Panc1 (cell line): ENCODE measurements around the gene CEP78. TPM values are rescaled to one million over a fixed set of nuclear protein-coding genes. Genes with fewer than 3 reads are reported as not detected.

Source experiments
- ATAC-seq: fragments of 200-7000 bp; cut with Tn5 transposase; 2 replicates; pipeline ENCODE4 v1.9.1; 2020; ENCODE audit warnings: mild to moderate bottlenecking, moderate library complexity
- BruUV-seq: library from RNA; stranded (reverse); fragments of 400-500 nt; replicated peaks from 2 replicates; lab custom pipeline; 2021; lab: Mats Ljungman, UMichigan
- CTCF ChIA-PET: fragments of 300-600 bp; sonication (Branson Sonifier 250); formaldehyde crosslinking; loops from one replicate; lab custom pipeline; 2022; ENCODE audit warnings: antibody characterized with exemption; lab: Charles Lee
- POLR2A ChIA-PET: fragments of 300-600 bp; sonication (Branson Sonifier 250); formaldehyde crosslinking; loops from one replicate; lab custom pipeline; 2022; ENCODE audit warnings: antibody characterized with exemption; lab: Charles Lee
- DNase-seq: peaks from one replicate; pipeline ENCODE4 v3.0.0-alpha.2; 2010; ENCODE audit warnings: low read depth, low spot score
- H3K27ac ChIP-seq: 2 replicates; pipeline ENCODE4 v1.5.1; 2011; ENCODE audit warnings: mild to moderate bottlenecking, low read length, inconsistent platforms
- H3K27me3 ChIP-seq: fragments of 200-500 bp; sonication (Bioruptor generic); 2 replicates; pipeline ENCODE4 v1.6.0; 2014; ENCODE audit warnings: low read length, inconsistent platforms; ENCODE audit not compliant: control insufficient read depth, insufficient read depth
- H3K36me3 ChIP-seq: fragments of 200-500 bp; sonication (Bioruptor generic); 2 replicates; pipeline ENCODE4 v1.5.1; 2014; ENCODE audit warnings: inconsistent platforms, mild to moderate bottlenecking, low read length, moderate library complexity; ENCODE audit not compliant: control insufficient read depth, insufficient read depth
- H3K4me1 ChIP-seq: 2 replicates; pipeline ENCODE4 v1.5.1; 2011; ENCODE audit warnings: inconsistent platforms, mild to moderate bottlenecking, low read length, moderate library complexity; ENCODE audit not compliant: control insufficient read depth, insufficient read depth
- H3K4me3 ChIP-seq, 2 experiments: 2 replicates each; pipeline ENCODE4 v1.5.1; 2011 to 2012; ENCODE audit warnings: low read depth in 2 of 2, low read length in 2 of 2, mild to moderate bottlenecking in 2 of 2, inconsistent platforms in 1 of 2, moderate library complexity in 1 of 2
- H3K9me3 ChIP-seq: fragments of 200-500 bp; sonication (Bioruptor generic); 2 replicates; pipeline ENCODE4 v1.5.1; 2014; ENCODE audit warnings: low read depth, mild to moderate bottlenecking, inconsistent platforms, low read length, moderate library complexity; ENCODE audit not compliant: control insufficient read depth, insufficient read depth
- POLR2AphosphoS5 ChIP-seq: IDR thresholded peaks from 2 replicates; pipeline ENCODE4 v1.6.1; 2012; ENCODE audit warnings: mild to moderate bottlenecking, low read depth, low read length, moderate library complexity
- SIN3A ChIP-seq: IDR thresholded peaks from 2 replicates; pipeline ENCODE4 v1.6.1; 2012; ENCODE audit warnings: low read depth, mild to moderate bottlenecking, low read length, moderate library complexity, borderline replicate concordance; ENCODE audit not compliant: insufficient read depth
- TCF7L2 ChIP-seq: IDR thresholded peaks from 2 replicates; pipeline ENCODE4 v1.6.1; 2011; ENCODE audit warnings: mild to moderate bottlenecking, low read depth, low read length, inconsistent platforms
- in situ Hi-C: cut with HindIII; loops from 2 replicates; pipeline ENCODE4 v1.10.0; 2016; ENCODE audit warnings: low sequenced_read_pairs, low pct_unique_long_range_greater_than_20kb
- intact Hi-C: fragments of 100-400 bp; cut with micrococcal nuclease; formaldehyde crosslinking; loops from one replicate; pipeline ENCODE4 v1.10.0; 2022; ENCODE audit not compliant: unreplicated experiment
- total RNA-seq: library from RNA; stranded (reverse); gene quantifications from one replicate; pipeline ENCODE4 v1.2.1, GENCODE V29; 2021; ENCODE audit not compliant: unreplicated experiment
- TF ChIP-seq, protein P1 (sequence below), 2 experiments: IDR thresholded peaks; 2 replicates each; pipeline ENCODE4 v1.6.1; 2011 to 2012; ENCODE audit warnings: low read depth in 2 of 2, control low read depth in 1 of 2, low read length in 1 of 2, mild to moderate bottlenecking in 1 of 2, moderate library complexity in 1 of 2; ENCODE audit not compliant: insufficient read depth in 1 of 2
- TF ChIP-seq, protein P2 (sequence below): fragments of 450-650 bp; IDR thresholded peaks from 2 replicates; pipeline ENCODE4 v1.5.1; 2017; ENCODE audit warnings: mild to moderate bottlenecking

CEP78 gene
- total RNA-seq, 1 experiment from 2014 or later, result 25.2 TPM

DNA sequence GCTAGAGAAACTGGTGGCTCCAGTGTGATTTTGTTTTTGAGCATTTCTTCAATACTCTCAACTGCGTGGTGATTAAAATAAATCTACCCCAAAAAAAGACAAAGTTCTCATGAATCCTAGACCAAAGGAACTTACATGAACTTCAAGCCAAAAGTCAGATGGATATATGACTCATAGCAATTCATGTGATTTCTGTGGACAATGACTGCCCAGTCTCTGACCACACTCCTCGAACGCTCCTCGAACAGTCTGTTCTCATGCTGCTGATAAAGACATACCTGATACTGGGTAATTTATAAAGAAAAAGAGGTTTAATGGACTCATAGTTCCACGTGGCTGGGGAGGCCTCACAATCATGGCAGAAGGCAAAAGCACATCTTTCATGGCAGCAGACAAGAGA lies 46.4 kb upstream of the CEP78 start:
- in situ Hi-C loops (no loop called here), intact Hi-C loops (no loop called here)
- no TSS peak for BruUV-seq
- Histone ChIP-seq H3K9me3 (no peaks in the 10 kb centered on the region), H3K36me3 (no peaks in the 10 kb centered on the region), H3K4me1 (no peaks in the 10 kb centered on the region), H3K27me3 (no peaks in the 10 kb centered on the region), H3K4me3 (no peak overlapping the region), H3K27ac (no peak overlapping the region)
- no peak for ATAC-seq
- TF ChIP-seq, protein P1, sequence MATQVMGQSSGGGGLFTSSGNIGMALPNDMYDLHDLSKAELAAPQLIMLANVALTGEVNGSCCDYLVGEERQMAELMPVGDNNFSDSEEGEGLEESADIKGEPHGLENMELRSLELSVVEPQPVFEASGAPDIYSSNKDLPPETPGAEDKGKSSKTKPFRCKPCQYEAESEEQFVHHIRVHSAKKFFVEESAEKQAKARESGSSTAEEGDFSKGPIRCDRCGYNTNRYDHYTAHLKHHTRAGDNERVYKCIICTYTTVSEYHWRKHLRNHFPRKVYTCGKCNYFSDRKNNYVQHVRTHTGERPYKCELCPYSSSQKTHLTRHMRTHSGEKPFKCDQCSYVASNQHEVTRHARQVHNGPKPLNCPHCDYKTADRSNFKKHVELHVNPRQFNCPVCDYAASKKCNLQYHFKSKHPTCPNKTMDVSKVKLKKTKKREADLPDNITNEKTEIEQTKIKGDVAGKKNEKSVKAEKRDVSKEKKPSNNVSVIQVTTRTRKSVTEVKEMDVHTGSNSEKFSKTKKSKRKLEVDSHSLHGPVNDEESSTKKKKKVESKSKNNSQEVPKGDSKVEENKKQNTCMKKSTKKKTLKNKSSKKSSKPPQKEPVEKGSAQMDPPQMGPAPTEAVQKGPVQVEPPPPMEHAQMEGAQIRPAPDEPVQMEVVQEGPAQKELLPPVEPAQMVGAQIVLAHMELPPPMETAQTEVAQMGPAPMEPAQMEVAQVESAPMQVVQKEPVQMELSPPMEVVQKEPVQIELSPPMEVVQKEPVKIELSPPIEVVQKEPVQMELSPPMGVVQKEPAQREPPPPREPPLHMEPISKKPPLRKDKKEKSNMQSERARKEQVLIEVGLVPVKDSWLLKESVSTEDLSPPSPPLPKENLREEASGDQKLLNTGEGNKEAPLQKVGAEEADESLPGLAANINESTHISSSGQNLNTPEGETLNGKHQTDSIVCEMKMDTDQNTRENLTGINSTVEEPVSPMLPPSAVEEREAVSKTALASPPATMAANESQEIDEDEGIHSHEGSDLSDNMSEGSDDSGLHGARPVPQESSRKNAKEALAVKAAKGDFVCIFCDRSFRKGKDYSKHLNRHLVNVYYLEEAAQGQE (IDR thresholded peaks at IDR 0.05; ENCODE audit: insufficient read depth in 1 of 2, low read depth in 2 of 2, low read length in 1 of 2), result no peak
- no peak for TF ChIP-seq SIN3A
- TF ChIP-seq, protein P2, sequence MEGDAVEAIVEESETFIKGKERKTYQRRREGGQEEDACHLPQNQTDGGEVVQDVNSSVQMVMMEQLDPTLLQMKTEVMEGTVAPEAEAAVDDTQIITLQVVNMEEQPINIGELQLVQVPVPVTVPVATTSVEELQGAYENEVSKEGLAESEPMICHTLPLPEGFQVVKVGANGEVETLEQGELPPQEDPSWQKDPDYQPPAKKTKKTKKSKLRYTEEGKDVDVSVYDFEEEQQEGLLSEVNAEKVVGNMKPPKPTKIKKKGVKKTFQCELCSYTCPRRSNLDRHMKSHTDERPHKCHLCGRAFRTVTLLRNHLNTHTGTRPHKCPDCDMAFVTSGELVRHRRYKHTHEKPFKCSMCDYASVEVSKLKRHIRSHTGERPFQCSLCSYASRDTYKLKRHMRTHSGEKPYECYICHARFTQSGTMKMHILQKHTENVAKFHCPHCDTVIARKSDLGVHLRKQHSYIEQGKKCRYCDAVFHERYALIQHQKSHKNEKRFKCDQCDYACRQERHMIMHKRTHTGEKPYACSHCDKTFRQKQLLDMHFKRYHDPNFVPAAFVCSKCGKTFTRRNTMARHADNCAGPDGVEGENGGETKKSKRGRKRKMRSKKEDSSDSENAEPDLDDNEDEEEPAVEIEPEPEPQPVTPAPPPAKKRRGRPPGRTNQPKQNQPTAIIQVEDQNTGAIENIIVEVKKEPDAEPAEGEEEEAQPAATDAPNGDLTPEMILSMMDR, result no peak
- no peak for TF ChIP-seq TCF7L2
- no peak for TF ChIP-seq POLR2AphosphoS5
- ChIA-PET POLR2A (no interaction called here), CTCF (no interaction called here)
- DNase-seq, result no peak

DNA sequence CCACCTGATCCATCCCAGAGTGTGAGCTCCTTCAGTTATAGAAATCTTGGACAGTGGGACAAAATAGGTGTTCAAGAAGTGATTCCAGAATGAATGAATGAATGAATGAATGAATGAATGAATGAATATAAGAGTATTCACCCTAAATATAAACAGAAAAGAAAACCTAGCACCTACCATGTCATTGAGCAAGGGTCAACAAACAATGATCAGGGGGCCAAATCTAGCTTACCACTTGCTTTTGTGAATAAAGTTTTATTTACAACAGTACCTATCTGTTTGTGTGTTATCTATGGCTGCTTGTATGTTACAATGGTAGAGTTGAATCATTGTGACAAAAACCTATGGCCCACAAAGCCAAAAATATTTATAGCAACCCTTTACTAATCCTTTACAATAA lies 43.9 kb upstream of the CEP78 start:
- ChIA-PET POLR2A (no interaction called here), CTCF (no interaction called here)
- BruUV-seq, result no TSS peak
- in situ Hi-C loops (no loop called here), intact Hi-C loops (no loop called here)
- Histone ChIP-seq H3K36me3 (no peaks in the 10 kb centered on the region), H3K9me3 (no peaks in the 10 kb centered on the region), H3K27me3 (no peaks in the 10 kb centered on the region), H3K4me1 (no peaks in the 10 kb centered on the region), H3K4me3 (no peak overlapping the region), H3K27ac (no peak overlapping the region)
- TF ChIP-seq POLR2AphosphoS5 (no peak), SIN3A (no peak), TCF7L2 (no peak)
- TF ChIP-seq, protein P2, result no peak
- TF ChIP-seq, protein P1 (IDR thresholded peaks at IDR 0.05; ENCODE audit: insufficient read depth in 1 of 2, low read depth in 2 of 2, low read length in 1 of 2), result no peak
- ATAC-seq (no peak), DNase-seq (no peak)
